Measurements from ENCODE around the gene SMS. TPM values are rescaled to one million over a fixed set of nuclear protein-coding genes. Genes with fewer than 3 reads are reported as not detected.

The SMS gene
- total and polyA plus RNA-seq, 10 of the 15 experiments (the other 5 are each of a cell fraction or from before 2014, with no cell fraction given) = 55.8 to 156 (median 114) TPM

DNA sequence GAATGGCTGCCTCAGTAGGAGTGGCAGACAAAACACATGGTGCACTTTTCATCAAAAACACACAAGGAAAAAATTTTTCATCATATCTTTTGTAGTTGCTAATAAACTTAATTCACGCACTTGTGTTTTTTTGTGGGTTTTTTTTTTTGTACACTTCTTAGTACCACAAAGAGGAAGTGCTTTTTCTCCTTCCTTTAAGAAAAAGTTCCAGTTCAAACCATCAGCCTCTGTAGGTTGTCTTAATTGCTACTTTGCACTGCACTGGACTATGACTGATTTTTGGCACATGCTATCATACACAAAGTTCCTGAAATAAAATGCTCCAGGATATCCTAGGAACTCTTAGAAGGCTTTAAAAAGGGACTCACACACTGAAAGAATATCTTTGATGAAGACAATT is 91.6 kb downstream of the SMS start, which contains the start of gene PHEX (continued):
- TF ChIP-seq, protein P1, sequence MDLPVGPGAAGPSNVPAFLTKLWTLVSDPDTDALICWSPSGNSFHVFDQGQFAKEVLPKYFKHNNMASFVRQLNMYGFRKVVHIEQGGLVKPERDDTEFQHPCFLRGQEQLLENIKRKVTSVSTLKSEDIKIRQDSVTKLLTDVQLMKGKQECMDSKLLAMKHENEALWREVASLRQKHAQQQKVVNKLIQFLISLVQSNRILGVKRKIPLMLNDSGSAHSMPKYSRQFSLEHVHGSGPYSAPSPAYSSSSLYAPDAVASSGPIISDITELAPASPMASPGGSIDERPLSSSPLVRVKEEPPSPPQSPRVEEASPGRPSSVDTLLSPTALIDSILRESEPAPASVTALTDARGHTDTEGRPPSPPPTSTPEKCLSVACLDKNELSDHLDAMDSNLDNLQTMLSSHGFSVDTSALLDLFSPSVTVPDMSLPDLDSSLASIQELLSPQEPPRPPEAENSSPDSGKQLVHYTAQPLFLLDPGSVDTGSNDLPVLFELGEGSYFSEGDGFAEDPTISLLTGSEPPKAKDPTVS (IDR thresholded peaks at IDR 0.05; ENCODE audit: low read depth, low read length) = no peak
- TF ChIP-seq ZNF384 (IDR thresholded peaks at IDR 0.05; ENCODE audit: borderline replicate concordance, low read depth, low read length) = peak; percentile 39; the same call in 1 of the 2 replicates
- TF ChIP-seq, protein P2, sequence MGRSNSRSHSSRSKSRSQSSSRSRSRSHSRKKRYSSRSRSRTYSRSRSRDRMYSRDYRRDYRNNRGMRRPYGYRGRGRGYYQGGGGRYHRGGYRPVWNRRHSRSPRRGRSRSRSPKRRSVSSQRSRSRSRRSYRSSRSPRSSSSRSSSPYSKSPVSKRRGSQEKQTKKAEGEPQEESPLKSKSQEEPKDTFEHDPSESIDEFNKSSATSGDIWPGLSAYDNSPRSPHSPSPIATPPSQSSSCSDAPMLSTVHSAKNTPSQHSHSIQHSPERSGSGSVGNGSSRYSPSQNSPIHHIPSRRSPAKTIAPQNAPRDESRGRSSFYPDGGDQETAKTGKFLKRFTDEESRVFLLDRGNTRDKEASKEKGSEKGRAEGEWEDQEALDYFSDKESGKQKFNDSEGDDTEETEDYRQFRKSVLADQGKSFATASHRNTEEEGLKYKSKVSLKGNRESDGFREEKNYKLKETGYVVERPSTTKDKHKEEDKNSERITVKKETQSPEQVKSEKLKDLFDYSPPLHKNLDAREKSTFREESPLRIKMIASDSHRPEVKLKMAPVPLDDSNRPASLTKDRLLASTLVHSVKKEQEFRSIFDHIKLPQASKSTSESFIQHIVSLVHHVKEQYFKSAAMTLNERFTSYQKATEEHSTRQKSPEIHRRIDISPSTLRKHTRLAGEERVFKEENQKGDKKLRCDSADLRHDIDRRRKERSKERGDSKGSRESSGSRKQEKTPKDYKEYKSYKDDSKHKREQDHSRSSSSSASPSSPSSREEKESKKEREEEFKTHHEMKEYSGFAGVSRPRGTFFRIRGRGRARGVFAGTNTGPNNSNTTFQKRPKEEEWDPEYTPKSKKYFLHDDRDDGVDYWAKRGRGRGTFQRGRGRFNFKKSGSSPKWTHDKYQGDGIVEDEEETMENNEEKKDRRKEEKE (IDR thresholded peaks at IDR 0.05) = no peak
- no peak for TF ChIP-seq EP300 (IDR thresholded peaks at IDR 0.05; ENCODE audit: borderline replicate concordance in 1 of 2, control insufficient read depth in 1 of 2, low read depth in 2 of 2, low read length in 2 of 2)
- TF ChIP-seq, protein P3, sequence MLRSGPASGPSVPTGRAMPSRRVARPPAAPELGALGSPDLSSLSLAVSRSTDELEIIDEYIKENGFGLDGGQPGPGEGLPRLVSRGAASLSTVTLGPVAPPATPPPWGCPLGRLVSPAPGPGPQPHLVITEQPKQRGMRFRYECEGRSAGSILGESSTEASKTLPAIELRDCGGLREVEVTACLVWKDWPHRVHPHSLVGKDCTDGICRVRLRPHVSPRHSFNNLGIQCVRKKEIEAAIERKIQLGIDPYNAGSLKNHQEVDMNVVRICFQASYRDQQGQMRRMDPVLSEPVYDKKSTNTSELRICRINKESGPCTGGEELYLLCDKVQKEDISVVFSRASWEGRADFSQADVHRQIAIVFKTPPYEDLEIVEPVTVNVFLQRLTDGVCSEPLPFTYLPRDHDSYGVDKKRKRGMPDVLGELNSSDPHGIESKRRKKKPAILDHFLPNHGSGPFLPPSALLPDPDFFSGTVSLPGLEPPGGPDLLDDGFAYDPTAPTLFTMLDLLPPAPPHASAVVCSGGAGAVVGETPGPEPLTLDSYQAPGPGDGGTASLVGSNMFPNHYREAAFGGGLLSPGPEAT (IDR thresholded peaks at IDR 0.05; ENCODE audit: low read depth) = 0 out of 2 replicates have a peak, but pooled peaks have one; percentile 7
- TF ChIP-seq SPI1 (IDR thresholded peaks at IDR 0.05; ENCODE audit: borderline replicate concordance, insufficient read depth, low read depth, low read length) = peak; percentile 69
- no peak for TF ChIP-seq NFYB (IDR thresholded peaks at IDR 0.05; ENCODE audit: insufficient read depth, low read depth, low read length)
- TF ChIP-seq BMI1 (IDR thresholded peaks at IDR 0.05; ENCODE audit: borderline replicate concordance) = no peak
